ENCODE results near the gene IL21R. TPM values are rescaled to one million over a fixed set of nuclear protein-coding genes. Genes with fewer than 3 reads are reported as not detected.

IL21R gene
- total RNA-seq, 1 donor from 2014 or later, result 1.6 TPM

- TF ChIP-seq CTCF (IDR thresholded peaks at IDR 0.05; ENCODE audit: insufficient read depth, low read length, poor library complexity, severe bottlenecking), result no peak
- Histone ChIP-seq H3K4me3 (ENCODE audit: low read depth, low read length) (no peak overlapping the region), H3K27me3 (ENCODE audit: control insufficient read depth, insufficient read depth, low read length) (no peaks in the 10 kb centered on the region), H3K36me3 (ENCODE audit: control insufficient read depth, insufficient read depth, low read length) (no peaks in the 10 kb centered on the region)
- peak; percentile 38 for DNase-seq (ENCODE audit: low read depth)
Measured at GRCh38 chr16:27378871-27379481, 23.0 kb upstream of the IL21R start.

GRCh38 chr16:27379919-27380318, 22.1 kb upstream of the IL21R start:
- H3K4me3 ChIP-seq (ENCODE audit: low read depth, low read length), result no peak overlapping the region
- no peaks in the 10 kb centered on the region for H3K36me3 ChIP-seq (ENCODE audit: control insufficient read depth, insufficient read depth, low read length)
- H3K27me3 ChIP-seq (ENCODE audit: control insufficient read depth, insufficient read depth, low read length), result no peaks in the 10 kb centered on the region
- no peak for TF ChIP-seq CTCF (IDR thresholded peaks at IDR 0.05; ENCODE audit: insufficient read depth, low read length, poor library complexity, severe bottlenecking)
- no peak for DNase-seq (ENCODE audit: low read depth)

- DNase-seq (ENCODE audit: low read depth), result no peak
- TF ChIP-seq CTCF (IDR thresholded peaks at IDR 0.05; ENCODE audit: insufficient read depth, low read length, poor library complexity, severe bottlenecking), result no peak
- Histone ChIP-seq H3K4me3 (ENCODE audit: low read depth, low read length) (no peak overlapping the region), H3K36me3 (ENCODE audit: control insufficient read depth, insufficient read depth, low read length) (no peaks in the 10 kb centered on the region), H3K27me3 (ENCODE audit: control insufficient read depth, insufficient read depth, low read length) (no peaks in the 10 kb centered on the region)
Measured at GRCh38 chr16:27381236-27381635, 20.7 kb upstream of the IL21R start.

GRCh38 chr16:27381974-27382855, 19.8 kb upstream of the IL21R start:
- Histone ChIP-seq H3K27me3 (ENCODE audit: control insufficient read depth, insufficient read depth, low read length) (no peaks in the 10 kb centered on the region), H3K4me3 (ENCODE audit: low read depth, low read length) (no peak overlapping the region), H3K36me3 (ENCODE audit: control insufficient read depth, insufficient read depth, low read length) (no peaks in the 10 kb centered on the region)
- no peak for DNase-seq (ENCODE audit: low read depth)
- TF ChIP-seq CTCF (IDR thresholded peaks at IDR 0.05; ENCODE audit: insufficient read depth, low read length, poor library complexity, severe bottlenecking), result no peak

- H3K4me3 ChIP-seq (ENCODE audit: low read depth, low read length), result no peak overlapping the region
- no peak for DNase-seq (ENCODE audit: low read depth)
- no peak for TF ChIP-seq CTCF (IDR thresholded peaks at IDR 0.05; ENCODE audit: insufficient read depth, low read length, poor library complexity, severe bottlenecking)
- H3K36me3 ChIP-seq (ENCODE audit: control insufficient read depth, insufficient read depth, low read length), result no peaks in the 10 kb centered on the region
- no peaks in the 10 kb centered on the region for H3K27me3 ChIP-seq (ENCODE audit: control insufficient read depth, insufficient read depth, low read length)
Measured at GRCh38 chr16:27383556-27384243, 18.3 kb upstream of the IL21R start.

All from kidney epithelial cell (primary cell).